Activated T-cell treated with anti-CD3 and anti-CD28 coated beads for 1 hour (primary cell): ENCODE data around the gene TP53TG5.

Source experiments
- DNase-seq: peaks from one replicate; pipeline ENCODE4 v3.0.0-alpha.2; 2020; ENCODE audit warnings: low read depth

The TP53TG5 gene

DNA sequence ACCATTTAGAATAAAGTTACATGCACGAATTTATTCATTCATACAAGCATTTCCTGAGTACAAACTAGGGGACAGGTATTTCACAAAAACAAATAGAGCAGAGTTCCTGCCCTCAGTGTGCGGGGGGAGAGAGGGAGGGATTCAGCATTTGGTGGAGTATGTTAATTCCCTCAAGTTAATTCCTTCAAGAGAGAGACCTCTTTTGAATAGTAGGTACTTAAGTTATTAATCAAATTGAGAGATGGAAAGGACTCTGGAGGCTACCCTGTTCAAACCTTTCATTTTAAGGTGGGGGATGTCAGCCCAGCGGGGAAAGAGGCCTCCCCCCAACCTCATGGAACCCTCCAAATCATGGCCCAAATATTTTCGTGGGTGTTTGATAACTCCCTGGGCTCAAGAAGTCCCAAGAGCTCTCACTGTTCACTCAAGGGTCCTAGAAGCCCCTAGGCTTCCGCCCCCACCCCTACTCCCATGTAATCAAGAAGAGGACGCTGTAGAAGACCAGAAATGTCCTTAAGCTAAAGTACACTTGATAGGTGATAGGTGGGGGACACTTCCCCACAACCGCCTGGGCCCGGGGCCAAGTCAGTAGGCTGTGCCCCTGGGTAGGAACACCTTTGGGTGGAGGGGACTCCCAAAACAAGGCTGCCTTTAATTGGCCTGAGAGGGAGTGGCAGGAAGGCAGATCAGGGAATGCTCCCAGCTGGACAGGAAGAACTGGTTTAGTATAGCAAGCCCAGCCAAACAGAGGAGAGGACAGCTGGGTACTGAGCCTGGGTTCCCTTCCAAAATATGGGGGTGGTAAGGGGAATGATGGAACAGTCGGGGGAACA lies 32.8 kb downstream of the TP53TG5 start:
- no peak for DNase-seq

DNA sequence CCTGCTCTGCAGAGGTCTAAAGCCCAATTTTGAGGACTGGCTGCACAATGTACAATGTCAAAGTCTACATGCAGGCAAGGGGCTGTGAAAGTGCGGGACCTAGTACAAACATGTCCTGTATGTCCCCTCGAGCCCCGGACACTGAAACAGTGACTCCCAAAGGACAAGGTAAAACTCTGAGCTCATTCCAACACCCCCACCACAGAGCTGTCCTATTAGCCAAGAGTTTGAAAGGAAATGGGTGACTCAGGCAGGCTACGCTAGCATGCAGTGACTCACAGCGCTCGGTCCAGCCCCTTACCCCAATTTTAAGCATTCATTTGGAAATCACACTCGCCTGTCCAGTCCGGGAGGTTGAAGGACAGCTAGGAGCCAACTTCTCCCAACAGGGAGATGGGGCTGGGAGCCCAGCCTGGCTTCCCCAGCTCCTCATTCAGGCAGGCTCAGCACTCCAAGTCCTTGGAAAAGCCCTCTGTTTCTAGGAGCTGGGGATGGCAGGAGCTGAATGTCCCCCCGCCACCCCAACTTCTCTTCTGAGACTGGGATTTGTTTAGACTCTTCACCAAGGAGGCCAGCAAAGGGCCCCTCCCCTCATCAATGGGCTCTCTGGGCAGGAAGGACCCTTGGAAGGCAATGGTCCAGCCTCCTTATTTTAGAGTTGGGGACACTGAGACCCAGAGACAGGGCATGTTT lies 33.8 kb downstream of the TP53TG5 start:
- no peak for DNase-seq

DNA sequence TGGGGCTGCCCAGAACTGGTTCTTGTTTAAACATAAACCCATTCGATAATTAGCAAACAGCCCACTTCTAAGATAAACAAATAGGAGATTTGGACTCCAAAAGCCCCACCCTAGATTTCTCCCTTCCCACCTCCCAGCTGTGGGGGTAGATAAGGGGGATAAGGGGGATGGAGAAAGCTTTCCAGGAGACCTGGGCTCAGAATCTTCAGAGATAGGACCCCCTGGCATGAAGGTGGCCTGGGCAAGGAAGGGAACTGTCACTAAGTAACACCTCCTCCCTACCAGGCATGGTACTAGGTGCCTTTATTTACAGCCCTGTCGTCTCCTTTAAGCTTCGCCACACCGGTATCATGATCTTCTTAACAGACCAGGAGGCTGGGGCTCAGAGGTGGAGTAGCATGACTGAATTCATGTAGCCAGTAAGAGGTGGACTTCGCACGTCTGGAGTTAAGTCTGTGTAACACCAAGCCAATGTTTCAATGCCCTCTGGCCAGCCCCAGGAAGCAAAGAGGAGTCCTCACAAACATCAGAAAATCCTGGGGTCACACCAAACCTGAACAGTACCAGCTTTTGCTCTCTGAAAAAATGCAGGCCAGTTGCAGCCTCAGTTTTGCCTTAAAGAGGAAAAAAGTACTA lies 34.5 kb downstream of the TP53TG5 start:
- no peak for DNase-seq

DNA sequence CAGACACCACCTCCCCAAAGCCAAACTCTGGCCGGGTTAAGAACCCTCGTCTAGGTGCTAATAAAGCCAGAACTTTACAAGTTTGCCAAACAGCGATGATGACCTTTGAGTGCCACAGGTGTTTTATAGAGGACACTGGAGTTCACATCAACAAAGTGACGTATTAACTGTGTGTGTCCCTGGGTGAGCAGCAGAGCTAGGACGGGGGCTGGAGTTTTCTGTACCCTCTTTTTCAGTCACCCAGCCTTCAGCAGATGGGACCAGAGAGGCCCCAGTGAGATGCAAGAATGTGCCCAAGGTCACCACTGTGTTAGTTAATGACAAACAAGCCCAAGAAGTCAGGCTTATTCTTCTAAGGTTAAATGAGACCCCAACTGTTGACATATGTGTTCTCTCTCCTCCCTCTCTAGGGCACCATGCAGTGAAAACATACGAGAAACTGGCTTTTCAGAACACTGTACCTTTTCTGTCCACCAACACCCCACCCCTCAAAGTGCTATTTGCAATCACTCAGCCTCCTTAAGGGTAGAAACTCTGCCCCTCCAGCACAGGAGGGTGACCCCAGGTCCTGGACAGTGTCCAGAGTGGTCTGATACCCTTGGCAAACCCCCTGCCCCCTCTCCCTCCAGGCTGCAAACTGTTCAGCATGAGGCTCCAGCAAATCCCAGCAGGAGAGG lies 35.1 kb downstream of the TP53TG5 start:
- DNase-seq, result no peak

DNA sequence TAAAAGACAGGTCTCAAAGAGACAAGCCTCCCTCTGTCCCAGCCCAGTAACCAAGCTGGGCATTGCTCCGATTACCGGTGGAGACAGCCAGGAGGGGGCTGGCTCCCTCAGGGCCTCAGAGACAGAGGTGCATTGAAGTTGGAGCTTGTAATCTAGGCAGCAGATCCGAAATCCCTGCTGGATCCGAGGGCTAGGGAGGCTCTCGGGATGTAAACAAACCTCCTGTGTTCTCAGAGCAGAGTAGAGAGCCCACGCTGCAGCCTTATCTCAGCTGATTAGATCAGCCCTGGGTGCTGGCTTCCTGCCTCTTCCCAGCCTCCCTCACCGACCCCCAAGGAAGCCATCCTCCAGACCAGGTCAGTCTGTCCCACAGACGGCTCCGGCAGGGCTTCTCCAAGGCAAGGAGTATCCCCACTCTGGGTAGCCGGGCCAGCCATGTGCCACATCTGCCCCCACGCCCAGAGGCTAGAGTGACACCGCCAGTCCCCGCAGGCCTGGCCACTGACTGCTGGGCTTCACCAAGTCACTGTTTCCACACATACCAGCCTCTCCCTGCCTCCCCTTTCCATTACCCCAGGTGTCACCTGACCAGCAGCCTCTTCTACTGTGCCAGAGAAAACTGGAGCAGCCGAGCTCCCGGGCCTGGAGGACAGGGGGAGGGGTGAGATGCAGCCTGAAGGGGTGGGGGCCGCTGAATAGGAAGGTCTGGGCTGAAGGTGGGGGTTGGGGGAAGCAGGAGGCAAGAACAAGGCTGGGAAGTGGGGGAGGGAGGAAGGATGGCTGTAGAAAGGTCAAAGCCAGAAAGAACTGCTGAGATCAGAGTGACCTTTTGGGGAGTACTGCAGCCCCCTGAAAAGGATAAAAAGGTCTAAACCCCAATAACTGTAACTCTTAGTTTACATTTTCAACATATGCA lies 35.9 kb downstream of the TP53TG5 start:
- DNase-seq, result no peak

DNA sequence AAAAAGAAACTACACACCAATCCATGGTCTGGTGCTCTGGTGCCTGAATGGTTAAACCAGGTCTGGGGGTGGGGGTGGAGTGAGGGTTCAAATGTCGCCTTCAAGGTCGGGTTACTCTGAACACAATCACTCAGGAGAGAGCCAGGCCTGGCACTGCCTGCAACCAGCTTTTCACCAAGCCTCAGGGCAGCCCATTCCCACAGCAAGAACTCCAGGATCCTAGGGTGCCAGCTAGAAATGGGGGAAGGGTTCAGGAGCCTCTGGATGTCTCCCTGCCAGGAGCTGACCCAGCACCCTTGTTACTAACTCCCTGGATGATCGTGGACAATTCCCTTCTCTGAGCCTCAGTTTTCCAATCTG lies 36.6 kb downstream of the TP53TG5 start:
- no peak for DNase-seq

DNA sequence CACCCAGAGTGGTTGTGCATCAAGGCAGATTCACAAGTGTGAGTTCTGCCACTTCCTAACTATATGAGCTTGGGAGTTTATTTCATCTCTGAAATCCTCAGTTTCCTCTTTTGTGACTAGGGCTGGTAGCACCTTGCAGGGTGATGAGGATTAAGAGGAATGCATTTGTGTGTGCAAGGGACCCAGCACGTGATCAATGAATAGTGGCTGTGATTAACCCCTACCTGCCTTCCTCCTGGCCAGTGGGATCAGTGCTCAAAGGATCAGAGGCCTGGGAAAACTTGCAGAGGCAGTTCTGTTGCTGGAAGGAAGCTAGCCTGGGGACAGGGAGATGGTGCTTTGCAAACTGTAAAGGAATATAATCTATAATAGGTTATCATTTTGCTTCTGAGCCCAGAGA lies 37.2 kb downstream of the TP53TG5 start:
- DNase-seq, result no peak

DNA sequence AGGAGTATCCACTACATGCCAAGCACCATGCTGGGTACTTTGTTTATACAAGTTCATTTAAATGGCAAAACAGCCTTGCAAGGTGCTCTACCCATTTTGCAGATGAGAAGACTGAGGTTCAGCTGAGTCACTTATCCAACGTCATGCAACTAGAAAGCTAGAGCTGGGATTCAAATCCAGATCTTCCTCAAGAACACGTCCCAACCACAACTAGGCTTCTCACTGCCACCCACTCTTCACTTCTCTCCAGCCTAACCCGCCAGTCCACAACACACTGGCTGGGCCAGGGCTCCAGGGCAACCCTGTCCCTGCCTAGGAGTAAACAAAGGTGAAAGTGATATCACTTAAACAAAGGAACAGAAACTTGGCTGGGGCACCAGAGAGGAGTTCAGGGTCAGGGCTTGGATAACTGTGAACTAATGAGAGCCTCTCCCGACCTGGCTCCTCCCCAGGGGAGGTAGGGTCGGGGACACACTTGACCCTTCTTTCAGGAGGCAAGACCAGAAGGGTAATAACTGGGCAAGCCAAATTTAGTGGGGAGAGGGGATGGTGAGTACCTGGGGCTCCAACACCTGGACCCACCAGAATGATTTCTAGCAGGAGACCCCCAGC lies 37.8 kb downstream of the TP53TG5 start:
- no peak for DNase-seq

DNA sequence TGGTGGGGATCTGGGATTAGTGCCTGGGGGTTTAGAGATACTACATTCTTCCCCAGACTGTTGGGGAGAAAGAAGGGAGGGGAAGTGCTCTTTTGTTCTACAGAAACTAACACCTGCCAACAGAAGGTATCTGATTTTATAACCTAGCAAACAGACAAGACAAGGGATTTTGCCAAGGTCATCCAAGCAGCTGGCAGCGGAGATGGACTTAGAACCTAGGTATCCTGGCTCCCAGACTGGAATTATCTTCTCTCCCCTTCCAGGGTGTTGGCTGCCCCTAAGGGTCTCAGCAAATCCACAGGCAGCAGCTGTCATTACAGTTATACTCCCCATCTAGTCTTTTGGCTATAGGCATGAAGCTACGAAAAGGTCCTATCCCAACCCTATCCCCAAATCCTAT lies 38.3 kb downstream of the TP53TG5 start:
- no peak for DNase-seq

DNA sequence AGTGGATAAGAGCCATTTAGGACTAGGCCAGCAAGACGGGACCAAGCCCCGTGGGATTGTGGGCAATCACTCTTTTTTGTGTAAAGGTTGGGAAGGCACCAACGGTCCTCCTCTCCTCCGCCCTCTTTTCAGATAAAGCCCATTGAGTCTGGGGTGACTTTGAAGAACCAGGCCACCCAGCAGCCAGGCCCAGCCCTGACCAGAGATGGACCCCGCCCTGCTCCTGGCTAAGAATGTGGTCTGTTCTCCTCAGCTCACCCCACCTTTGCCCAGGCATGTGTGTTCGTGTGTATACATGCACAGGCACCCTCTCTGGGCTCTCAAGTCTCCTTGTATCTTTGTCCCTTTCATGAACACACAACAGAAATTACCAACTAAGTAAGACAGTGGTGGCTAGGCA lies 39.0 kb downstream of the TP53TG5 start:
- no peak for DNase-seq

DNA sequence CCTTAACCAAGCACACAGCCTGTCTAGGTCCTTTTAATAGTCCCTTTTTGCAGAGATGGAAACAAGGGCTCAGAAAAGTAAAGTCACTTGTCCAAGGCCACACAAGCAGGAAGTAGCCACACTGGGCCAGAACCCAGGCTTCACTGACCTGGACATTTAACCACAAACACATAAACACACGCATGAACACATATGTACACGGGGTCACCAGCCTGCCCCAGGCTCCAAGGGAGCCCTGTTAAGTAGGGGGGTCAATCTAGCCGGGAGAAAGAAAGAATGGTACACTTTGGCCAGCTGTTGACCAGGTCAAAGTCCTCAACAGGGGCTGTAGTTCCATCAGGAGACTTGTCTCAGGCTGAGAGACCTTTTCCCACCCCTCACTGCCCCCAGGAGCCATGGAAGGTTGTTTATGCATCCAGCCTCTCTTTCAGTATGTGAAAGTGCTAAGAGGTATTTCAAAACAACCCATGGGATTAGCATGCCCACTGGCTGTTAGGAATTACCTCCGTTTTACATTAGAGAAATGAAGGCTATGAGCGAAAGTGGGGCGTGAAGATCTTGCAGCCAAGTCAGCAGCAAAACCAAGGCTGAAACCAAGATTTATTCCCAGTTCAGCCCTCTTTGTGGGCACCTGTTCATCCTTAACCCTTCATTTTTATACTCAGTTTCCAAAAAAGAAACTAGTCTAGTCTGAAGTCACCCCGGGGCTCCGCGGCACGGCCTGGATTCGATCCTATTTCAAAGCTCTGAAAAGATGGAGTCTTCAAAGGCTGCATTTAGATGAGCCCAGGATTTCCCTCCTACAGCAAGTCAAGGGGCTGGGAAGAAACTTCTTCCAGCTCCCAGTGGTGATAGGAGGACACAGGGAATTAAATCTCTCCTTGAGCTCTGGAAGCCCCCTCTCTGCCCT lies 39.7 kb downstream of the TP53TG5 start:
- DNase-seq, result no peak

DNA sequence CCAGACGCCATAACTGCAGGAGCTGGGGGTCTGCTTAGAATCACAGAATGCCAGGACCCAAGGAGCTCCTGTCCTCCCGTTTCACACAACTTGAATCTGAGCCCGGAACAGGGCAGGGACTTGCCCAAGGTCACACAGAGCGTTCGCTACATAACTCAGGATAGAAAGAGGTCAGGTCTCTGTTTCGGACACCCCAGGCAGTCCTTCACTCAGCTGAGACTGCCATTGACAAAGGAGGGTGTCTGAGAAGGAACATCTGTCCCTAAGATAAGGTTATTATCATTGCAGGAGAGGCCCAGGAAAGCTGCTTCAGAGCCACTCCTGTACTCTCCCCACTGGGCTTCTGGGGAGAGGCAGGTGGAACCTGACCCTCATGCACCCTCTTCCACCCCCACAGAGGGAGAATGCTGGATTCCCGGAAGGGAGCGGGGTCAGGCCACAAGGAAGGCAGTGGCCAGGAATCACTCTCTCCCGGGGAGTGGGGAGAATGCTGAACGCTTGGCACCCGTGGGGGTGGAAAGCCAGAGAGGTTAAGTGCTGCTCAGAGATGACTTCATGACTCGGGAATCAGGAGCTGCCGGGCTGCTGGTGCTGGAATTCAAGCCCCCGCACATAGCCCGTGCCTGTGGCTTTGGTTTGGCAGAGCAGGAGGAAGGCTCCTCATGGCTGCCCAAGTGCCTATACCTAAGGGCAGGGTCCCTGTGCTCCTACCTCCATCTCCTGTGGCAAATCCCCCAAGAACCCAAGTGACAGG lies 40.6 kb downstream of the TP53TG5 start:
- no peak for DNase-seq

DNA sequence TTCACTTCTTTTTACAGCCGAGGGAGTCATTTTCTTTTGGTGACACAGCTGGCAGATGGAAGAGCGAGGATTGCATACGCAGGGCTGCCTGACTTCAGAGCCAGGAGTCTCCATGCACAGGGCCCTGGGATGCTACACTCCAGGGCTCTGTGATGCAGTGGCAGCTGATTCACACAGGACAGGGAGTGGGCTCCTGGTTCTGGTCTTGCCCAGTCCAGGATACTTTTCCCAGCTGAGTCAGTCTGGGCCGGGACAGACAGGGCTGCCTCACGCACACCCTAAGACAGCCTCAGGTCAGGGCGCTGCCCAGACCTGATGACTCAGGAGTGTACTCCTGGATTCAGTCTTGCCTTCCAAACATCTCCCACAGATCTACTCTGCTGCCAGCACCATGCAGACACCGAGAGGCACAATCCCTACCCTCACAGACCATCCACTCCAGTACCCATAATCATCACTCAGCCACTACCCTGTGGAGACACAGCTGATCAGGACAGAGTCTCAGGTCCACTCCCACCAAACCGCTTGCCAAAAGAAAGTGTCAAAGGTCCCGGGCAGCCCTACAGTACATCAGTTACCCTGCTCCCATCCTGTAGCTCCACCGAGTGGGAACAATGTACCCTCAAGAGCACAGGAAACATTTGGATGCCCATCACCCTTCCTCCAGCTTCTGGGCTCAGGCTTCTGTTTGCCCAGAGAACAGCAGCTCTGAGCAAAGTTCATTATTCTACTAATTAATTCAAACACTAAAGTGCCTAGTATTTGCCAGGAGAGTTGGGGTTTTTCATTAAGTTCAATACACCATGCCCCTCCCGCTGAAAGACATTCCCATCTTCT lies 41.4 kb downstream of the TP53TG5 start:
- no peak for DNase-seq

DNA sequence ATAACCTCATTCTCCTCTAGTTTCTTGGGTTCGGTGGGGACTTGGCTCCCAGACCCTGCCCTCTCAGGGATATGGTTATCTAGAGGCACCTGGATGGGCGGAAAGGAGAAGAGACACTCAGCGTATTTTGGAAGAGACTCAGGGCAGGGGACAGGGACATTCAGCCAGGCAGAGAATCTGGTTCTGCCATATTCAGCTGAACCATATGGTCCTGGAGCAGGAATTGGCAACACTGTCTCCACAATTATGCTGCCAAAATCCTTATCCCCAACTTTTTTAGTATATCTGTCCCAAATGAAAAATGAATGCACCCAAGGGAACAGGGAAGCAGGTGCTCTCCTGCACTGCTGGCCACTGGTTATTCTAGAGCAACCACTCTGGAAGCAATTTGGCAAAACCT lies 47.6 kb downstream of the TP53TG5 start:
- DNase-seq, result no peak

DNA sequence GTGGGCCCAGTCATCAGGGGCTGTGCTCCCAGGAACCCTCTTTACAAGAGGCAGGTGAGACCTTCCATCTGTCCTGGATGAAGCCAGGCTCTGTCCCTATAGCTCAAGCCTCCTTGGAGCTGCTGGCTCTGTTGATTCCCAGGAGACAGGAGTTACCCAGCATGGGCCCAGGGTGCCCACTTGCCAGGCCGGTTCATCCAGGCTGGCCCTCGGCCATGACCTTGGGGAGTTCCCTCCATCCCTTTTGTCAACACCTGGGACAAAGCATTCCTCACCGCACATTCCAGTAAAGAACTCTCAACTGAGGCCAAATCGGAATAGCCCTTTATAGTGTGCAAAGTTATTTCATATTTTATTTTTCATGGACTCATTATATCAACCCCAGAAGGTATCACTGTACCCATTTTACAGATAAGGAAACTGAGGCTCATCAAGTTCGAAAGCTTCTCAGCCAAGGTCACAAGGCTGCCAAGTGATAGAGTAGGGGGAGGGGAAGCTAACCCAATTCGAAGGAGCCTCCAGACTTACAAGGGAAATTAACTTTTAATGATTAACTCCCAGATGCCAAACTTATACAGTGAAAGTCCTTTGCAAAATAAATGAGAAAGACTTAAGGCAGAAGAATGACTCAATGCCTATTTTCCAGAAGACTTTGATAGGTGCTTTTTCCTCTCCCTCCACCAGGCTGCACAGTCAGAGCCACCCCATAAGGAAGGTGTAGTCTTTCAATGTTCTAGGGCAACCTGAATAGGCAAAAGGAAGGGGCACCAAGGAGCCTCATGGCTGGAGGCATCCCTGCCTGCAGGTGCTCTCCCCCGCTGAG lies 48.4 kb downstream of the TP53TG5 start:
- no peak for DNase-seq

DNA sequence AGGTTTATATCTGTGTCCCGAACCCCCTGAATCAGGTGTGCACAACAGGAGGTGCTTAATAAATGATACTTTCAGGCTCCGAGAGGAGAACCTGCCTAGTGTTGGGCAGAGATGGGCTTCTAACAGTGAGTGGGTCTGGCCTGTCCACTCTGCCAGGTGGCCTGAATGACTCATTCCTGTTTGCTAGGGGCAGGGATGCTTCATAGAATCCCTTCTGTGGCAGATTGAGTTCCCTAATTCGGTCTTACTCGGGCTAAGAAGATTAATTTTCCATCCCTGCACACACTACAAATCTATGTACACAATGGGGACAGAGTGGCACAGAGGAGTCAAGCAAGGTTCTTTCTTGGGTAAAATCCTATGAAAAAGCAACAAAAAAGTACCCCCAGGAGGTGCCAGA lies 49.7 kb downstream of the TP53TG5 start:
- no peak for DNase-seq

DNA sequence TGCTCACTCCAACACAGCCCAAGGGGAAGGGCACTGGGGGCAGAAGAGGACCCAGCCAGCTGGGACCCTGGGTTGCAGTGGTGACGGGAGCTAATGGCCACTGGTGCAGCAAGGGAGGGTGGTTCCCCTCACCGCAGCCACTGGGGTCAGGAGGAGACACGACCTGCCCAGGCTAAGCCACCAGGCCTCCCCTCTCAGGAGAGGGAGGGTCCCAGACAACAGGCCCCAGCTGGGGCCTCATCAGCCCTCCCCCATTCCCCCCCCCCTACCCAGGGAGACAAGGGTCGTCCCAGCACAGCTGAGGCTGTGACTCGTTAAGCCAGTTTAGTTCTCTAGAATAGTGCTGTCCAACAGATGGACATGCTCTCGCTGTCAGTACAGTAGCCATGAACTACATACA lies 52.8 kb downstream of the TP53TG5 start:
- DNase-seq, result no peak

DNA sequence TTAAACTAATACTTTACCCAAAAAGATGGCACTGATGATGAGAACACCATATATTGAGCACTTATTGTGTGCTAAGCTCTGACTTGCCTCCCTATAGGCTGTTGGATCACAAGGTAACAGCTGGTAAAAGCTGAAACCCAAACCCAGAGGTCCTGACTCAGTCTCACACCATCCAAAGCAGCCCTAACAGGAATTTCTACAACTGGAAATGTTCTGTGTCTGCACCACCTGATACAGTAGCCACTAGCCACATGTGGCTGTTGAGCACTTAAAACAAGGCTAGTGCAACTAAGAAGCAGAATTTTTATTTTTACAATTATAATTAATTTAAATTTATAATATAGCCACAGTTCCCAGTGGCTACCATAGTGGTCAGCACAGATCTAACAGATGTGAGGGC lies 54.4 kb downstream of the TP53TG5 start:
- DNase-seq, result no peak
